H9 (cell line): ENCODE data around the gene TADA3. TPM values are rescaled to one million over a fixed set of nuclear protein-coding genes. Genes with fewer than 3 reads are reported as not detected.
A peak's percentile ranks its signal among the peaks of the same experiment; 100 is the strongest.

Source experiments
- DNase-seq: peaks from one replicate; pipeline ENCODE4 v3.0.0-alpha.2; 2017
- H2AFZ ChIP-seq: one replicate; pipeline ENCODE4 v1.6.1; 2013; ENCODE audit warnings: mild to moderate bottlenecking, low read length, control low read depth, moderate library complexity
- H2AK5ac ChIP-seq: 2 replicates; pipeline ENCODE4 v1.6.1; 2013; ENCODE audit warnings: low read length, control low read depth, mixed read lengths; ENCODE audit not compliant: insufficient read length
- H2BK120ac ChIP-seq: one replicate; pipeline ENCODE4 v1.6.1; 2013; ENCODE audit warnings: low read depth, mild to moderate bottlenecking, low read length, control low read depth, inconsistent platforms; ENCODE audit not compliant: poor library complexity, severe bottlenecking
- H2BK12ac ChIP-seq: 2 replicates; pipeline ENCODE4 v1.6.1; 2013; ENCODE audit warnings: low read length, control low read depth, mixed read lengths, low read depth; ENCODE audit not compliant: insufficient read length
- H2BK15ac ChIP-seq: 2 replicates; pipeline ENCODE4 v1.6.1; 2013; ENCODE audit warnings: low read depth, low read length, control low read depth
- H2BK20ac ChIP-seq: one replicate; pipeline ENCODE4 v1.6.1; 2013; ENCODE audit warnings: low read depth, mild to moderate bottlenecking, low read length, control low read depth, inconsistent platforms; ENCODE audit not compliant: poor library complexity, severe bottlenecking
- H2BK5ac ChIP-seq: 2 replicates; pipeline ENCODE4 v1.6.1; 2013; ENCODE audit warnings: low read length, control low read depth, mixed read lengths; ENCODE audit not compliant: insufficient read length
- H3K14ac ChIP-seq: 2 replicates; pipeline ENCODE4 v1.6.1; 2013; ENCODE audit warnings: low read length, control low read depth; ENCODE audit not compliant: insufficient read depth
- H3K18ac ChIP-seq: 2 replicates; pipeline ENCODE4 v1.6.1; 2013; ENCODE audit warnings: low read depth, mild to moderate bottlenecking, mixed read lengths, low read length, control low read depth; ENCODE audit not compliant: insufficient read length
- H3K23ac ChIP-seq: 2 replicates; pipeline ENCODE4 v1.6.1; 2013; ENCODE audit warnings: low read length, control low read depth, mixed read lengths, low read depth; ENCODE audit not compliant: insufficient read length
- H3K23me2 ChIP-seq: 2 replicates; pipeline ENCODE4 v1.6.1; 2013; ENCODE audit warnings: low read depth, mild to moderate bottlenecking, mixed read lengths, low read length, control low read depth; ENCODE audit not compliant: insufficient read length, poor library complexity, severe bottlenecking
- H3K27ac ChIP-seq: 2 replicates; pipeline ENCODE4 v1.5.1; 2013; ENCODE audit warnings: low read length, control low read depth, mixed read lengths, low read depth; ENCODE audit not compliant: insufficient read length
- H3K27me3 ChIP-seq: 2 replicates; pipeline ENCODE4 v1.6.1; 2013; ENCODE audit warnings: low read length, control low read depth, inconsistent platforms; ENCODE audit not compliant: insufficient read depth
- H3K4ac ChIP-seq: 2 replicates; pipeline ENCODE4 v1.6.1; 2013; ENCODE audit warnings: low read depth, mild to moderate bottlenecking, control low read depth, inconsistent platforms, low read length, moderate library complexity
- H3K4me1 ChIP-seq: 2 replicates; pipeline ENCODE4 v1.6.1; 2013; ENCODE audit warnings: low read length, control low read depth, inconsistent platforms; ENCODE audit not compliant: insufficient read depth
- H3K4me2 ChIP-seq: 2 replicates; pipeline ENCODE4 v1.6.1; 2013; ENCODE audit warnings: low read length, control low read depth, mixed read lengths; ENCODE audit not compliant: insufficient read length, insufficient read depth
- H3K56ac ChIP-seq: 2 replicates; pipeline ENCODE4 v1.6.1; 2013; ENCODE audit warnings: low read depth, mild to moderate bottlenecking, mixed read lengths, low read length, control low read depth; ENCODE audit not compliant: insufficient read length
- H3K79me1 ChIP-seq: 2 replicates; pipeline ENCODE4 v1.6.1; 2013; ENCODE audit warnings: low read depth, mild to moderate bottlenecking, moderate library complexity, low read length, control low read depth, inconsistent platforms; ENCODE audit not compliant: insufficient read depth, poor library complexity, severe bottlenecking
- H3K79me2 ChIP-seq: 2 replicates; pipeline ENCODE4 v1.6.1; 2013; ENCODE audit warnings: low read length, control low read depth, inconsistent platforms; ENCODE audit not compliant: insufficient read depth
- H3K9ac ChIP-seq: 2 replicates; pipeline ENCODE4 v1.6.1; 2013; ENCODE audit warnings: low read length, control low read depth, mixed read lengths; ENCODE audit not compliant: insufficient read length; ENCODE audit errors: extremely low read depth
- H3K9me3 ChIP-seq: one replicate; pipeline ENCODE4 v1.6.1; 2013; ENCODE audit warnings: low read depth, low read length, inconsistent platforms; ENCODE audit not compliant: control insufficient read depth
- H3T11ph ChIP-seq: one replicate; pipeline ENCODE4 v1.6.1; 2013; ENCODE audit warnings: mild to moderate bottlenecking, low read length, control low read depth, inconsistent platforms
- H4K20me1 ChIP-seq: one replicate; pipeline ENCODE4 v1.6.1; 2013; ENCODE audit not compliant: control insufficient read depth, insufficient read length, insufficient read depth
- H4K5ac ChIP-seq: 2 replicates; pipeline ENCODE4 v1.6.1; 2013; ENCODE audit warnings: low read depth, mild to moderate bottlenecking, mixed read lengths, low read length, control low read depth; ENCODE audit not compliant: insufficient read length
- H4K8ac ChIP-seq: replicated peaks from 2 replicates; pipeline ENCODE4 v1.6.1; 2013; ENCODE audit warnings: low read length, control low read depth, mixed read lengths, low read depth; ENCODE audit not compliant: insufficient read length
- H4K91ac ChIP-seq: 2 replicates; pipeline ENCODE4 v1.6.1; 2013; ENCODE audit warnings: low read depth, mild to moderate bottlenecking, moderate library complexity, mixed read lengths, low read length, control low read depth; ENCODE audit not compliant: insufficient read length
- H3K27ac Mint-ChIP-seq, 3 experiments: 2 replicates in 2 of 3; 3 replicates in 1 of 3; pipeline ENCODE4 v1.8.0; 2020 to 2021; ENCODE audit warnings: mixed read lengths in 3 of 3, mild to moderate bottlenecking in 1 of 3, moderate library complexity in 1 of 3
- H3K27me3 Mint-ChIP-seq: 2 replicates; pipeline ENCODE4 v1.8.0; 2021; ENCODE audit warnings: low read depth, mild to moderate bottlenecking, moderate library complexity, mixed read lengths
- H3K36me3 Mint-ChIP-seq, 3 experiments: 2 replicates in 2 of 3; 3 replicates in 1 of 3; pipeline ENCODE4 v1.8.0; 2020 to 2021; ENCODE audit warnings: low read depth in 3 of 3, mixed read lengths in 3 of 3; ENCODE audit not compliant: insufficient read depth in 1 of 3
- H3K4me1 Mint-ChIP-seq, 2 experiments: 2 replicates each; pipeline ENCODE4 v1.8.0; 2020; ENCODE audit warnings: mixed read lengths in 2 of 2
- H3K4me3 Mint-ChIP-seq, 2 experiments: 2 replicates in 1 of 2; 3 replicates in 1 of 2; pipeline ENCODE4 v1.8.0; 2020 to 2021; ENCODE audit warnings: mild to moderate bottlenecking in 2 of 2, mixed read lengths in 2 of 2, moderate library complexity in 1 of 2
- H3K9me3 Mint-ChIP-seq, 2 experiments: 2 replicates in 1 of 2; 3 replicates in 1 of 2; pipeline ENCODE4 v1.8.0; 2020; ENCODE audit warnings: mild to moderate bottlenecking in 2 of 2, mixed read lengths in 2 of 2, moderate library complexity in 1 of 2
- WGBS: extraction: QIAGEN DNeasy Blood & Tissue Kit; methylation state at CpG from one replicate; pipeline ENCODE4 v1.1.7; 2013; ENCODE audit warnings: missing lambda C conversion rate, low lambda C conversion rate, mixed read lengths; ENCODE audit not compliant: insufficient read length; ENCODE audit errors: extremely low coverage; 5-methylcytosine and 5-hydroxymethylcytosine counted together
- total RNA-seq: library from RNA; stranded (reverse); gene quantifications from 2 replicates; pipeline ENCODE4 v1.2.1, GENCODE V29; 2021
- TF ChIP-seq, protein P1 (sequence below): fragments of 200-600 bp; sonication (generic); conservative IDR thresholded peaks from 3 replicates; pipeline ENCODE4 v1.8.0; 2021; ENCODE audit warnings: antibody characterized with exemption, mild to moderate bottlenecking

Gene TADA3
- total RNA-seq, 1 experiment from 2014 or later = 49.8 TPM

DNA sequence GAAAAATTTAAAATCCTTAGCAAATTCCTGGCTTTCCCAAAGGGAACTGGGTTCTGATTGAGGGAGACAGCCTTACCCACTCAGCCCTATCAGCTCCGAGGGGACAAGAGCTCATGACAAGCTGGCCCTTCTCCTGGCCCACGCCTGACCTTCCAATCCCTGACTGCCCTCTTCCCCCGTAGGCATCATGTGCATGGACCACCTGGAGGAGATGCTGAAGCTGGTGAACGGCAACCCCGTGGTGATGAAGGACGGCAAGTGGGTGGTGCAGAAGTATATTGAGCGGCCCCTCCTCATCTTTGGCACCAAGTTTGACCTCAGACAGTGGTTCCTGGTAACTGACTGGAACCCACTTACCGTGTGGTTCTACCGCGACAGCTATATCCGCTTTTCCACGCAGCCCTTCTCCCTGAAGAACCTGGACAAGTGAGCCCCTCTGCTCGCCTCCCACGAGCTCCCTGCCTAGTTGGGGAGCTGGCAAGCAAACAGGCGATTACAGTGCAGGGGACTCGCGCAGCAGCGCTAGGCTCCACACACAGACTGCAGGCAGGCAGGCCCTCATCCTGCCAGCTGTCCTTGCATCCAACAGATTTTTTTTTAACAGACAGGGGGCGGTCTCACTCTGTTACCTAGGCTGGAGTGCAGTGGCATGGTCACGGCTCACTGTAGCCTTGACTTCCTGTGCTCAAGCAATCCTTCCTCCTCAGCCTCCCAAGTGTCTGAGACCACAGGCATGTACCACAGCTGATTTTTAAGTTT is 34.7 kb upstream of the TADA3 start:
- TF ChIP-seq, protein P1, sequence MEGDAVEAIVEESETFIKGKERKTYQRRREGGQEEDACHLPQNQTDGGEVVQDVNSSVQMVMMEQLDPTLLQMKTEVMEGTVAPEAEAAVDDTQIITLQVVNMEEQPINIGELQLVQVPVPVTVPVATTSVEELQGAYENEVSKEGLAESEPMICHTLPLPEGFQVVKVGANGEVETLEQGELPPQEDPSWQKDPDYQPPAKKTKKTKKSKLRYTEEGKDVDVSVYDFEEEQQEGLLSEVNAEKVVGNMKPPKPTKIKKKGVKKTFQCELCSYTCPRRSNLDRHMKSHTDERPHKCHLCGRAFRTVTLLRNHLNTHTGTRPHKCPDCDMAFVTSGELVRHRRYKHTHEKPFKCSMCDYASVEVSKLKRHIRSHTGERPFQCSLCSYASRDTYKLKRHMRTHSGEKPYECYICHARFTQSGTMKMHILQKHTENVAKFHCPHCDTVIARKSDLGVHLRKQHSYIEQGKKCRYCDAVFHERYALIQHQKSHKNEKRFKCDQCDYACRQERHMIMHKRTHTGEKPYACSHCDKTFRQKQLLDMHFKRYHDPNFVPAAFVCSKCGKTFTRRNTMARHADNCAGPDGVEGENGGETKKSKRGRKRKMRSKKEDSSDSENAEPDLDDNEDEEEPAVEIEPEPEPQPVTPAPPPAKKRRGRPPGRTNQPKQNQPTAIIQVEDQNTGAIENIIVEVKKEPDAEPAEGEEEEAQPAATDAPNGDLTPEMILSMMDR = peak; percentile 71
- H3K23ac ChIP-seq = no peak overlapping the region
- no peak overlapping the region for H3K9ac ChIP-seq
- no peak overlapping the region for H4K5ac ChIP-seq
- H2BK5ac ChIP-seq = no peak overlapping the region
- no peak overlapping the region for H2BK15ac ChIP-seq
- H3K27me3 ChIP-seq = no peaks in the 10 kb centered on the region
- H2BK20ac ChIP-seq = no peak overlapping the region
- Mint-ChIP-seq H3K27ac (no peak overlapping the region; a peak in 1 of 7 replicates), H3K9me3 (no peaks in the 10 kb centered on the region), H3K27me3 (no peaks in the 10 kb centered on the region), H3K4me3 (no peak overlapping the region), H3K4me1 (peaks cover 8 to 17% of the 10 kb centered on the region in 2 experiments), H3K36me3 (no peaks in the 10 kb centered on the region)
- H2BK12ac ChIP-seq = no peak overlapping the region
- no peak overlapping the region for H2AFZ ChIP-seq
- no peaks in the 10 kb centered on the region for H3K23me2 ChIP-seq
- WGBS = no CpG with 5 or more reads among the region's 20 CpGs
- H2BK120ac ChIP-seq = no peak overlapping the region
- no peak overlapping the region for H4K8ac ChIP-seq
- no peak overlapping the region for H3K14ac ChIP-seq
- peak; percentile 73 for DNase-seq
- no peaks in the 10 kb centered on the region for H3K4me1 ChIP-seq
- H3K56ac ChIP-seq = no peak overlapping the region
- H3K4ac ChIP-seq = no peak overlapping the region
- H3K79me1 ChIP-seq = no peaks in the 10 kb centered on the region
- no peak overlapping the region for H4K91ac ChIP-seq
- H3K18ac ChIP-seq = no peak overlapping the region
- no peaks in the 10 kb centered on the region for H3K9me3 ChIP-seq
- no peak overlapping the region for H3K27ac ChIP-seq
- H3T11ph ChIP-seq = no peak overlapping the region
- H2AK5ac ChIP-seq = no peak overlapping the region
- H3K79me2 ChIP-seq = no peaks in the 10 kb centered on the region
- no peak overlapping the region for H3K4me2 ChIP-seq
- no peaks in the 10 kb centered on the region for H4K20me1 ChIP-seq
